GM18868 (cell line): ENCODE results near the gene YPEL5.
A peak's percentile ranks its signal among the peaks of the same experiment; 100 is the strongest.

Experiments used
- ATAC-seq: cut with Tn5 transposase; IDR thresholded peaks from one replicate; pipeline ENCODE4 v1.9.1; 2021; ENCODE audit warnings: mild to moderate bottlenecking, moderate library complexity; ENCODE audit not compliant: unreplicated experiment

The YPEL5 gene

GRCh38 chr2:30164131-30164925, 17.5 kb downstream of the YPEL5 start:
- no peak for ATAC-seq

GRCh38 chr2:30165050-30165520, 18.3 kb downstream of the YPEL5 start:
- peak; percentile 97 for ATAC-seq

- ATAC-seq = no peak
Observed at GRCh38 chr2:30165617-30166016, 18.8 kb downstream of the YPEL5 start.

- no peak for ATAC-seq
Observed at GRCh38 chr2:30172627-30173026, 25.8 kb downstream of the YPEL5 start.

GRCh38 chr2:30177440-30177839, 30.6 kb downstream of the YPEL5 start:
- no peak for ATAC-seq

GRCh38 chr2:30177956-30178355, 31.1 kb downstream of the YPEL5 start:
- no peak for ATAC-seq

GRCh38 chr2:30178618-30179434, 32.0 kb downstream of the YPEL5 start:
- no peak for ATAC-seq

GRCh38 chr2:30179536-30179935, 32.7 kb downstream of the YPEL5 start:
- ATAC-seq = no peak

GRCh38 chr2:30180226-30180625, 33.4 kb downstream of the YPEL5 start:
- ATAC-seq = no peak

- no peak for ATAC-seq
Observed at GRCh38 chr2:30181176-30181575, 34.4 kb downstream of the YPEL5 start.

- ATAC-seq = no peak
Observed at GRCh38 chr2:30184035-30184434, 37.2 kb downstream of the YPEL5 start.

GRCh38 chr2:30185178-30185577, 38.4 kb downstream of the YPEL5 start:
- ATAC-seq = no peak

- ATAC-seq = no peak
Observed at GRCh38 chr2:30188292-30188691, 41.5 kb downstream of the YPEL5 start.

GRCh38 chr2:30190637-30191036, 43.8 kb downstream of the YPEL5 start:
- ATAC-seq = no peak

GRCh38 chr2:30191107-30191506, 44.3 kb downstream of the YPEL5 start:
- no peak for ATAC-seq

- ATAC-seq = no peak
Observed at GRCh38 chr2:30191819-30192271, 45.0 kb downstream of the YPEL5 start.

- no peak for ATAC-seq
Observed at GRCh38 chr2:30192314-30192713, 45.5 kb downstream of the YPEL5 start.

GRCh38 chr2:30193104-30193681, 46.4 kb downstream of the YPEL5 start:
- no peak for ATAC-seq

- no peak for ATAC-seq
Observed at GRCh38 chr2:30194421-30194820, 47.6 kb downstream of the YPEL5 start.

- no peak for ATAC-seq
Observed at GRCh38 chr2:30195016-30195415, 48.2 kb downstream of the YPEL5 start.

- no peak for ATAC-seq
Observed at GRCh38 chr2:30197570-30198192, 50.9 kb downstream of the YPEL5 start.
